B cell (primary cell): ENCODE results near the gene FGF6. TPM values are rescaled to one million over a fixed set of nuclear protein-coding genes. Genes with fewer than 3 reads are reported as not detected.

Experiments
- ATAC-seq: fragments of 200-7000 bp; cut with Tn5 transposase; one replicate; pipeline ENCODE4 v1.10.0; 2021; ENCODE audit warnings: low read depth, mild to moderate bottlenecking, moderate number of reproducible peaks, moderate library complexity
- CTCF ChIA-PET: fragments of 350-600 bp; sonication (Branson Sonifier 250); formaldehyde crosslinking; loops from one replicate; lab custom pipeline; 2021; ENCODE audit warnings: antibody characterized with exemption, inconsistent platforms; lab: Charles Lee
- POLR2A ChIA-PET: fragments of 350-600 bp; sonication (Branson Sonifier 250); formaldehyde crosslinking; loops from one replicate; lab custom pipeline; 2021; ENCODE audit warnings: antibody characterized with exemption; lab: Charles Lee
- DNase-seq: peaks from one replicate; pipeline ENCODE4 v3.0.0; 2013
- H2AFZ ChIP-seq: 2 replicates; pipeline ENCODE4 v1.6.1; 2012; ENCODE audit warnings: mild to moderate bottlenecking, low read depth, low read length; ENCODE audit not compliant: insufficient read depth, poor library complexity, severe bottlenecking
- H3K27ac ChIP-seq, 2 donors: 1 replicate in 1 of 2; 2 replicates in 1 of 2; pipeline ENCODE4 v1.5.1; 2012 to 2013; ENCODE audit warnings: low read length in 2 of 2, mild to moderate bottlenecking in 2 of 2, moderate library complexity in 1 of 2
- H3K27me3 ChIP-seq, 4 experiments: fragments of 200-600 bp in 1 of 4; sonication (generic) in 1 of 4; replicated peaks in 1 of 4; 1 replicate in 2 of 4; 2 replicates in 2 of 4; pipeline versions ENCODE4 v1.6.1 to v1.7.0; 2013 to 2016; ENCODE audit warnings: low read length in 3 of 4, mild to moderate bottlenecking in 2 of 4, mixed read lengths in 1 of 4, moderate library complexity in 1 of 4; ENCODE audit not compliant: insufficient read depth in 4 of 4, control insufficient read depth in 3 of 4; ENCODE audit errors: control extremely low read depth in 1 of 4
- H3K36me3 ChIP-seq, 2 experiments: replicated peaks in 1 of 2; 1 replicate in 1 of 2; 2 replicates in 1 of 2; pipeline versions ENCODE4 v1.6.1 to v1.7.1; 2013; ENCODE audit warnings: low read length in 1 of 2; ENCODE audit not compliant: insufficient read depth in 2 of 2, control insufficient read depth in 1 of 2; ENCODE audit errors: control extremely low read depth in 1 of 2, extremely low read depth in 1 of 2
- H3K4me1 ChIP-seq, 2 donors: fragments of 200-600 bp in 1 of 2; sonication (generic) in 1 of 2; 1 replicate in 1 of 2; 2 replicates in 1 of 2; pipeline versions ENCODE4 v1.5.1 to v1.6.1; 2013 to 2017; ENCODE audit warnings: low read length in 2 of 2; ENCODE audit not compliant: control insufficient read depth in 2 of 2, insufficient read depth in 2 of 2
- H3K4me2 ChIP-seq: replicated peaks from 2 replicates; pipeline ENCODE3; 2012; ENCODE audit warnings: mild to moderate bottlenecking, low read depth, low read length; ENCODE audit not compliant: poor library complexity, severe bottlenecking
- H3K4me3 ChIP-seq, 5 experiments: fragments of 200-600 bp in 1 of 5; sonication (generic) in 1 of 5; 1 replicate in 3 of 5; 2 replicates in 2 of 5; pipeline versions ENCODE4 v1.5.1 to v1.7.0; 2011 to 2016; ENCODE audit warnings: low read length in 4 of 5, mild to moderate bottlenecking in 4 of 5, low read depth in 2 of 5, control low read depth in 1 of 5, moderate library complexity in 1 of 5; ENCODE audit not compliant: insufficient read depth in 1 of 5; ENCODE audit errors: control extremely low read depth in 1 of 5, extremely low read depth in 1 of 5
- H3K79me2 ChIP-seq: fragments of 200-600 bp; sonication (generic); one replicate; pipeline ENCODE4 v1.6.0; 2016; ENCODE audit warnings: low read length; ENCODE audit not compliant: control insufficient read depth, insufficient read depth
- H3K9ac ChIP-seq: fragments of 200-600 bp; sonication (generic); 2 replicates; pipeline ENCODE4 v1.6.1; 2017; ENCODE audit warnings: mild to moderate bottlenecking, low read length, moderate library complexity
- H3K9me3 ChIP-seq, 3 donors: one replicate each; pipeline versions ENCODE4 v1.6.1 to v1.7.1; 2013; ENCODE audit warnings: low read length in 2 of 3; ENCODE audit not compliant: control insufficient read depth in 2 of 3, insufficient read depth in 1 of 3; ENCODE audit errors: control extremely low read depth in 1 of 3
- H4K20me1 ChIP-seq: 2 replicates; pipeline ENCODE4 v1.6.0; 2012; ENCODE audit warnings: mild to moderate bottlenecking, low read length; ENCODE audit not compliant: insufficient read depth, control insufficient read depth, poor library complexity, severe bottlenecking
- H3K27ac Mint-ChIP-seq: one replicate; pipeline ENCODE4 v1.8.0; 2021; ENCODE audit warnings: mixed read lengths
- H3K27me3 Mint-ChIP-seq: one replicate; pipeline ENCODE4 v1.8.0; 2021; ENCODE audit warnings: mixed read lengths
- H3K4me1 Mint-ChIP-seq: one replicate; pipeline ENCODE4 v1.8.0; 2021; ENCODE audit warnings: mixed read lengths
- H3K4me3 Mint-ChIP-seq: one replicate; pipeline ENCODE4 v1.8.0; 2021; ENCODE audit warnings: mixed read lengths
- H3K9me3 Mint-ChIP-seq: one replicate; pipeline ENCODE4 v1.8.0; 2022; ENCODE audit warnings: mixed read lengths; ENCODE audit not compliant: insufficient read depth
- EZH2 ChIP-seq: IDR thresholded peaks from 2 replicates; pipeline ENCODE4 v1.6.1; 2012; ENCODE audit warnings: borderline replicate concordance, low read depth, mild to moderate bottlenecking, moderate library complexity, low read length; ENCODE audit not compliant: insufficient read depth, poor library complexity, severe bottlenecking
- WGBS: methylation state at CpG from one replicate; pipeline ENCODE4 v1.1.5; 2013; ENCODE audit warnings: missing lambda C conversion rate; ENCODE audit not compliant: insufficient coverage; 5-methylcytosine and 5-hydroxymethylcytosine counted together
- intact Hi-C: fragments of 100-400 bp; cut with micrococcal nuclease; formaldehyde crosslinking; loops from one replicate; pipeline ENCODE4 v1.10.0; 2022
- polyA plus RNA-seq: library from polyadenylated mRNA; depleted of rRNA; stranded (reverse); fragments of >200 nt; gene quantifications from 2 replicates; pipeline ENCODE4 v1.2.3, GENCODE V29; 2012
- total RNA-seq, 2 donors: library from RNA; stranded (reverse); fragments of 120-200 nt in 1 of 2; gene quantifications; 1 replicate in 1 of 2; 2 replicates in 1 of 2; pipeline versions ENCODE4 v1.2.3 to v1.2.4, GENCODE V29; 2013 to 2022
- TF ChIP-seq, protein P1 (sequence below): fragments of 200-600 bp; IDR thresholded peaks from one replicate; pipeline ENCODE4 v1.8.0; 2022; ENCODE audit warnings: antibody characterized with exemption, mild to moderate bottlenecking

Gene FGF6
- total and polyA plus RNA-seq, 2 donors (not counting 1 experiment from before 2014, with no cell fraction given) = not detected

DNA sequence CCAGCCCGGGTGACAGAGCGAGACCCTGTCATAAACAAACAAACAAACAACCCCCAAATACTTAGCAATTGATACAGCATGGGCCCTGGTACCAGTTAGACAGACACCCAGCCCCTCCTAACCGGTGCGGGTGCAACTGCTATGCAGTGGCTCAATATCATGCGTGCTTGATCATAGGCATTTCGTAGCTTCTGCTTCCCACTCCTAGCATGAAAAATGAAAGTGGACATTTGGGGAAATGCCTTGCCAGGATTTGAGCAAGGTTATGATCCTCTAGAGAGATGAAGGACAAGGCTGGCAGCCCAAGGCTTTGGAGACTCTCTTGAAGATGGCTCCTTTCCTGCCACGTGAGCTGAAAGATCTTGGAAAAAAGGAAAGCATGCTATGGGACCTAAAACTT, 13.7 kb downstream of the FGF6 start:
- H3K4me1 Mint-ChIP-seq = peaks cover 12% of the 10 kb centered on the region

DNA sequence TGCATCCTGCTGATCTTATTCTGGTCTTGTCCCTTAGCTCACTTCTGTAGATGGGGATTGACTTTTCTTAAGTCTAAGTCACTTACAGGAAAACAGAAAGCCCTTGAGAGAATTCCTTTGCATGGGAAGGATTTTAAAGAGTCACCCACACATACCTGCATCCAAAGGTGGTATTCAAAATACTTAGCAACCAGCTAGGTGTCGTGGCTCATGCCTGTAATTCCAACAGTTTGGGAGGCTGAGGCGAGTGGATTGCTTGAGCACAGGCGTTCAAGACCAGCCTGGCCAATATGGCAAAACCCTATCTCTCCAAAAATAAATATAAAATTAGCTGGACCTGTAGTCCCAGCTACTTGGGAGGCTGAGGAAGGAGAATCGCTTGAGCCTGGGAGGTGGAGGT, 14.2 kb downstream of the FGF6 start:
- H3K27ac Mint-ChIP-seq = no peak overlapping the region
- TF ChIP-seq EZH2 = no peak
- TF ChIP-seq, protein P1, sequence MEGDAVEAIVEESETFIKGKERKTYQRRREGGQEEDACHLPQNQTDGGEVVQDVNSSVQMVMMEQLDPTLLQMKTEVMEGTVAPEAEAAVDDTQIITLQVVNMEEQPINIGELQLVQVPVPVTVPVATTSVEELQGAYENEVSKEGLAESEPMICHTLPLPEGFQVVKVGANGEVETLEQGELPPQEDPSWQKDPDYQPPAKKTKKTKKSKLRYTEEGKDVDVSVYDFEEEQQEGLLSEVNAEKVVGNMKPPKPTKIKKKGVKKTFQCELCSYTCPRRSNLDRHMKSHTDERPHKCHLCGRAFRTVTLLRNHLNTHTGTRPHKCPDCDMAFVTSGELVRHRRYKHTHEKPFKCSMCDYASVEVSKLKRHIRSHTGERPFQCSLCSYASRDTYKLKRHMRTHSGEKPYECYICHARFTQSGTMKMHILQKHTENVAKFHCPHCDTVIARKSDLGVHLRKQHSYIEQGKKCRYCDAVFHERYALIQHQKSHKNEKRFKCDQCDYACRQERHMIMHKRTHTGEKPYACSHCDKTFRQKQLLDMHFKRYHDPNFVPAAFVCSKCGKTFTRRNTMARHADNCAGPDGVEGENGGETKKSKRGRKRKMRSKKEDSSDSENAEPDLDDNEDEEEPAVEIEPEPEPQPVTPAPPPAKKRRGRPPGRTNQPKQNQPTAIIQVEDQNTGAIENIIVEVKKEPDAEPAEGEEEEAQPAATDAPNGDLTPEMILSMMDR = no peak
- Histone ChIP-seq H4K20me1 (no peaks in the 10 kb centered on the region), H3K4me1 (peaks cover 18 to 19% of the 10 kb centered on the region in 2 donors), H3K9me3 (peaks cover 0 to 8% (median 5%) of the 10 kb centered on the region in 3 donors), H3K79me2 (no peaks in the 10 kb centered on the region), H3K4me3 (no peak overlapping the region), H3K36me3 (no peaks in the 10 kb centered on the region), H3K27me3 (no peaks in the 10 kb centered on the region), H2AFZ (no peak overlapping the region), H3K27ac (no peak overlapping the region), H3K9ac (no peak overlapping the region), H3K4me2 (no peak overlapping the region)
- no peaks in the 10 kb centered on the region for H3K27me3 Mint-ChIP-seq
- ChIA-PET CTCF (interaction anchor here (1.0 to 3.2 kb wide), 3 partner anchors 8 to 11 kb away, joined by 3 to 11 read pairs (median 3); no protein-coding TSS in a partner anchor), POLR2A (no interaction called here)
- no peak for ATAC-seq
- H3K9me3 Mint-ChIP-seq = no peaks in the 10 kb centered on the region
- peaks cover 12% of the 10 kb centered on the region for H3K4me1 Mint-ChIP-seq
- intact Hi-C loops = no loop called here
- no peak for DNase-seq
- 80% methylated on average over 2 of the region's 4 CpGs for WGBS
- H3K4me3 Mint-ChIP-seq = no peak overlapping the region

More for the DNA sequence above, 13.7 kb downstream of the FGF6 start:
- ChIA-PET CTCF (interaction anchor here (1.0 to 3.2 kb wide), 2 partner anchors 9 to 11 kb away, joined by 3 to 11 read pairs; no protein-coding TSS in a partner anchor), POLR2A (no interaction called here)
- no peak overlapping the region for H3K4me3 Mint-ChIP-seq
- DNase-seq (no peak), ATAC-seq (no peak)
- H3K4me3 ChIP-seq = no peak overlapping the region
- H2AFZ ChIP-seq = no peak overlapping the region
- no peaks in the 10 kb centered on the region for H3K36me3 ChIP-seq
- H3K4me2 ChIP-seq = no peak overlapping the region
- no peak overlapping the region for H3K27ac ChIP-seq
- no peaks in the 10 kb centered on the region for H3K27me3 Mint-ChIP-seq
- 81% methylated on average over 4 of the region's 7 CpGs for WGBS
- no peak overlapping the region for H3K27ac Mint-ChIP-seq
- H3K27me3 ChIP-seq = no peaks in the 10 kb centered on the region
- H3K9me3 Mint-ChIP-seq = no peaks in the 10 kb centered on the region
- no peaks in the 10 kb centered on the region for H4K20me1 ChIP-seq
- H3K9me3 ChIP-seq = peaks cover 0 to 8% (median 5%) of the 10 kb centered on the region in 3 donors
- H3K9ac ChIP-seq = no peak overlapping the region
- TF ChIP-seq EZH2 = no peak
- TF ChIP-seq, protein P1 = no peak
- no peaks in the 10 kb centered on the region for H3K79me2 ChIP-seq
- peaks cover 18 to 19% of the 10 kb centered on the region in 2 donors for H3K4me1 ChIP-seq
- intact Hi-C loops = no loop called here
